NCI-H1092 (cell line): ENCODE data around the gene DHX16.
"Not testable (repeated sequence)": the region's sequence is repeated elsewhere in the genome, so short reads cannot be mapped to it uniquely, and the experiment has no call there.

Experiments
- DNase-seq: peaks from one replicate; lab custom pipeline; 2025; lab: John Stamatoyannopoulos, UW

The DHX16 gene

GRCh38 chr6:30672445-30673253 is at the start of gene DHX16:
Gene DHX16 (minus strand): TSS chr6:30673006. CDS start chr6:30672841, 165 bp downstream.
- peak; percentile 89 for DNase-seq

- not testable (repeated sequence) for DNase-seq
Measured at GRCh38 chr6:30722025-30722279, 49.1 kb upstream of the DHX16 start.

GRCh38 chr6:30721198-30722024 is 48.6 kb upstream of the DHX16 start:
- DNase-seq, result peak; percentile 84

- peak; percentile 68 for DNase-seq
Measured at GRCh38 chr6:30720738-30721197, 48.0 kb upstream of the DHX16 start.

- DNase-seq, result peak; percentile 92
Measured at GRCh38 chr6:30719791-30720737, 47.3 kb upstream of the DHX16 start, which contains the start of gene TUBB. Gene TUBB (plus strand): TSS chr6:30720352. CDS start chr6:30720507, 155 bp downstream.

- no peak for DNase-seq
Measured at GRCh38 chr6:30719356-30719755, 46.5 kb upstream of the DHX16 start.

- not testable (repeated sequence) for DNase-seq
Measured at GRCh38 chr6:30717845-30718720, 45.3 kb upstream of the DHX16 start.

GRCh38 chr6:30717129-30717844 is 44.5 kb upstream of the DHX16 start, which contains the start of gene MDC1:
Gene MDC1 (minus strand): TSS chr6:30717281. CDS start chr6:30715175, 2,106 bp downstream.
- peak; percentile 97 for DNase-seq

GRCh38 chr6:30716879-30717128 is 44.0 kb upstream of the DHX16 start:
- DNase-seq, result no peak

- DNase-seq, result no peak
Measured at GRCh38 chr6:30714263-30714662, 41.5 kb upstream of the DHX16 start.

- DNase-seq, result no peak
Measured at GRCh38 chr6:30712441-30712945, 39.7 kb upstream of the DHX16 start.

- DNase-seq, result no peak
Measured at GRCh38 chr6:30711758-30712380, 39.1 kb upstream of the DHX16 start.

GRCh38 chr6:30709101-30709868 is 36.5 kb upstream of the DHX16 start:
- DNase-seq, result no peak

GRCh38 chr6:30707281-30707850 is 34.6 kb upstream of the DHX16 start:
- peak; percentile 73 for DNase-seq

- DNase-seq, result no peak
Measured at GRCh38 chr6:30705620-30706019, 32.8 kb upstream of the DHX16 start.

- no peak for DNase-seq
Measured at GRCh38 chr6:30703821-30704220, 31.0 kb upstream of the DHX16 start.

GRCh38 chr6:30703011-30703410 is 30.2 kb upstream of the DHX16 start:
- DNase-seq, result no peak

GRCh38 chr6:30700340-30700739 is 27.5 kb upstream of the DHX16 start:
- DNase-seq, result no peak

- DNase-seq, result no peak
Measured at GRCh38 chr6:30696432-30696831, 23.6 kb upstream of the DHX16 start.
